Uterus (tissue), 4 donors: ENCODE results near the gene TAL1. TPM values are rescaled to one million over a fixed set of nuclear protein-coding genes. Genes with fewer than 3 reads are reported as not detected.
"Not testable (repeated sequence)": the region's sequence is repeated elsewhere in the genome, so short reads cannot be mapped to it uniquely, and the experiment has no call there.

Experiments
- DNase-seq, 2 donors: peaks; one replicate each; pipeline ENCODE4 v3.0.0-alpha.2; 2019 to 2020
- H3K27ac ChIP-seq, 2 donors: fragments of 200-600 bp; sonication (generic); 1 replicate in 1 of 2; 2 replicates in 1 of 2; pipeline ENCODE4 v1.5.1; 2016 to 2018
- H3K27me3 ChIP-seq, 2 donors: fragments of 200-600 bp; sonication (generic); one replicate each; pipeline ENCODE4 v1.5.1; 2018 to 2019; ENCODE audit warnings: control low read depth in 1 of 2
- H3K36me3 ChIP-seq, 2 donors: fragments of 200-600 bp; sonication (generic); one replicate each; pipeline ENCODE4 v1.5.1; 2019; ENCODE audit warnings: control low read depth in 1 of 2
- H3K4me1 ChIP-seq, 2 donors: fragments of 200-600 bp; sonication (generic); one replicate each; pipeline ENCODE4 v1.5.1; 2018 to 2019; ENCODE audit warnings: control low read depth in 1 of 2
- H3K4me3 ChIP-seq, 2 donors: fragments of 200-600 bp; sonication (generic); 1 replicate in 1 of 2; 2 replicates in 1 of 2; pipeline ENCODE4 v1.5.1; 2018 to 2019; ENCODE audit warnings: mild to moderate bottlenecking in 1 of 2
- H3K9me3 ChIP-seq, 2 donors: fragments of 200-600 bp; sonication (generic); one replicate each; pipeline ENCODE4 v1.5.1; 2019; ENCODE audit warnings: control low read depth in 1 of 2
- CTCF ChIP-seq, 4 experiments: fragments of 200-600 bp in 2 of 4; fragments of 450-650 bp in 2 of 4; sonication (generic) in 2 of 4; IDR thresholded peaks; one replicate each; pipeline ENCODE4 v1.5.1; 2016 to 2019; ENCODE audit warnings: antibody characterized with exemption in 4 of 4, mild to moderate bottlenecking in 2 of 4, moderate library complexity in 1 of 4
- POLR2A ChIP-seq, 2 donors: fragments of 450-650 bp; IDR thresholded peaks; one replicate each; pipeline ENCODE4 v1.6.1; 2016; ENCODE audit warnings: antibody characterized with exemption in 2 of 2, mild to moderate bottlenecking in 1 of 2, moderate library complexity in 1 of 2
- intact Hi-C: fragments of 100-400 bp; cut with DNase I; formaldehyde crosslinking; loops from one replicate; pipeline ENCODE4 v1.15.1; 2023; ENCODE audit warnings: low total_unique reads
- total RNA-seq, 4 donors: library from RNA; depleted of rRNA in 3 of 4; stranded (reverse); fragments of >200 nt in 3 of 4; gene quantifications; one replicate each; pipeline versions ENCODE4 v1.1.0 to v1.2.4, GENCODE V29; 2014 to 2023
- donor health status: DM: yes; HTN: yes; CAD: no.

The TAL1 gene
- total RNA-seq, 4 donors from 2014 or later = 4.8 to 20.7 (median 13.0) TPM

DNA sequence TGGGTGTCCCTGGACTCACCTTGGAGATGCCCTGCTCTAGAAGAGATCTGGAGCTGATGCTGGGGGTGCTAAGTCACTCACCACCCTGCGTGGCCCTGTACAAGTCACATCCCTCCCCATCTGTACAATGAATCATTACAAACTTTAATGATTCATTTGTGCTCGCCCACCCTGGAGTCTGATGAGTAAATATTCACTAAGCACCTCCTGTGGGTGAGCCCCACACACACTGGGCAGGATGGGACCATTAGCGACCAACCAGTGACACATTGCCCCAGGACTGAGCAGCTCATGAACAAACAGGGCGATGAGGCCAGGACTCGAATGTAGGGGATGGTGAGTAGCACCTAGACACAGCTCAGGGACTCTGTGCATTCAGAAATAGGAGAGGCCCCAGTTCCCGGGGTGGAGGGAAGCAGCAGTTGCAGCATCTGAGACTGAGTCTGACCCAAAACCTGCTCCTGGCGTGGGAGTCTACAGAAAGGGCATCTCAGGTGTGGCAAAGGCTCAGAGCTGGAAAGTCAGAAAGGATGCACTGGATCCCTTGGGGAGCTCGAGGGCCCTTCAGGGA, 24.1 kb downstream of the TAL1 start:
- H3K4me1 ChIP-seq = no peaks in the 10 kb centered on the region
- no peak overlapping the region for H3K27ac ChIP-seq
- H3K27me3 ChIP-seq = no peaks in the 10 kb centered on the region
- no peak for TF ChIP-seq CTCF (IDR thresholded peaks at IDR 0.05)
- TF ChIP-seq POLR2A (IDR thresholded peaks at IDR 0.05) = no peak
- no peak for DNase-seq
- H3K4me3 ChIP-seq = no peak overlapping the region
- no peaks in the 10 kb centered on the region for H3K36me3 ChIP-seq
- intact Hi-C loops = no loop called here
- H3K9me3 ChIP-seq = no peaks in the 10 kb centered on the region

DNA sequence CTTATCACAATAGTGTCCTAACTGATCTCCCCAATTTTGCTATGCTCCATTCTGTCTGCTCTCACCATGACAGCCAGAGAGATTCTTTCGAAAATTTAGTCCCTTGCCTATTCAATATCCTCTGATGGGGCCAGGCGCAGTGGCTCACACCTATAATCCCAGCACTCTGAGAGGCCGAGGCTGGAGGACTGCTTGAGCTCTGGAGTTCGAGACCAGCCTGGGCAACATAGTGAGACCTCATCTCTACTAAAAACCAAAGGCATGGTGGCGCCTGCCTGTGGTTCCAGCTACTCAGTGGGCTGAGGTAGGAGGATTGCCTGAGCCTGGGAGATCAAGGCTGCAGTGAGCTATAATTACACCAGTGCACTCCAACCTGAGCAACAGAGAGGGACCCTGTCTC, 26.1 kb downstream of the TAL1 start:
- intact Hi-C loops = no loop called here
- H3K27ac ChIP-seq = no peak overlapping the region
- H3K27me3 ChIP-seq = no peaks in the 10 kb centered on the region
- DNase-seq = no peak
- no peaks in the 10 kb centered on the region for H3K9me3 ChIP-seq
- H3K4me1 ChIP-seq = no peaks in the 10 kb centered on the region
- no peak overlapping the region for H3K4me3 ChIP-seq
- TF ChIP-seq CTCF (IDR thresholded peaks at IDR 0.05) (no peak), POLR2A (IDR thresholded peaks at IDR 0.05) (no peak)
- no peaks in the 10 kb centered on the region for H3K36me3 ChIP-seq

DNA sequence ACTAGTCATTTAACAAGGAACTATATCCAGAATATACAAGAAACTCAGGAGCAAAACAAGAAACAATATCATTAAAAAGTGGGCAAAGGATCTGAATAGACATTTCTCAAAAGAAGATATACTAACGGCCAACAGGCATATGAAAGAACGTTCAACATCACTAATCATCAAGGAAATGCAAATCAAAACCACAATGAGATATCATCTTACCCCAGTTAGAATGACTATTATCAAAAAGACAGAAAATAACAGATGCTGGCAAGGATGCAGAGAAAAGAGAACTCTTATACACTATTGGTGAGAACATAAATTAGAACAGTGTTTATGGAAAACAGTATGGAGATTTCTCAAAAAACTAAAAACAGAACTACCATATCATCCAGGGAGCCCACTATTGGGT, 28.5 kb downstream of the TAL1 start:
- H3K4me1 ChIP-seq, H3K27me3 ChIP-seq, H3K4me3 ChIP-seq, H3K9me3 ChIP-seq, intact Hi-C loops, H3K27ac ChIP-seq, H3K36me3 ChIP-seq, DNase-seq: not testable (repeated sequence)

- Histone ChIP-seq H3K4me3 (no peak overlapping the region), H3K27ac (no peak overlapping the region), H3K9me3 (no peaks in the 10 kb centered on the region), H3K27me3 (no peaks in the 10 kb centered on the region), H3K36me3 (no peaks in the 10 kb centered on the region), H3K4me1 (no peaks in the 10 kb centered on the region)
- intact Hi-C loops = no loop called here
- TF ChIP-seq CTCF (IDR thresholded peaks at IDR 0.05) (no peak), POLR2A (IDR thresholded peaks at IDR 0.05) (no peak)
- no peak for DNase-seq
These were observed 30.8 kb downstream of the TAL1 start for GRCh38 chr1:47201179-47201578.

GRCh38 chr1:47198214-47198613, 33.8 kb downstream of the TAL1 start:
- Histone ChIP-seq H3K27ac (no peak overlapping the region), H3K36me3 (no peaks in the 10 kb centered on the region), H3K4me1 (no peaks in the 10 kb centered on the region), H3K4me3 (no peak overlapping the region), H3K27me3 (no peaks in the 10 kb centered on the region), H3K9me3 (no peaks in the 10 kb centered on the region)
- intact Hi-C loops = no loop called here
- TF ChIP-seq CTCF (IDR thresholded peaks at IDR 0.05) (no peak), POLR2A (IDR thresholded peaks at IDR 0.05) (no peak)
- no peak for DNase-seq

DNA sequence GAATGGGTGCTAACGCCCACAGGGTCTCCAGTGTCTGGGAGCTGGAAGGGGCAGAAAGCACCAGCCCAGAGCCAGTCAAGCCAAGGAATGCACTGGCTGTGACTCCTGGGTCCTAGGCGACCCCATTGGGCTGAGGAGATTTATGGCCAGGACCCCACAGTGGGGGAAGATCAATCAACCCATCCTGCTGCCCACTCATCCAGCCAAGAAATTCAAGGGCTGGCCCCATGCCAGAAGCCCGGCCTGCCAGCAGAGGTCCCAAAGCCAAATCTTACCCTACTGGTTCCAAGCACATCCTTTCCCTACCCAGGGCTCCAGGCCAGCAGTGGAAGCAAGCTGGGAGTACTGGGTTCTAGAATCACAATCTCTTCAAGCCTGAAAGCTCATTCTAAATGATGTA, 35.4 kb downstream of the TAL1 start:
- Histone ChIP-seq H3K9me3 (no peaks in the 10 kb centered on the region), H3K27me3 (no peaks in the 10 kb centered on the region), H3K27ac (no peak overlapping the region), H3K4me1 (peaks cover 0 to 6% of the 10 kb centered on the region in 2 donors), H3K36me3 (no peaks in the 10 kb centered on the region), H3K4me3 (no peak overlapping the region)
- no peak for DNase-seq
- TF ChIP-seq CTCF (IDR thresholded peaks at IDR 0.05) (no peak), POLR2A (IDR thresholded peaks at IDR 0.05) (no peak)
- intact Hi-C loops = no loop called here

- H3K4me3 ChIP-seq, H3K9me3 ChIP-seq, H3K27me3 ChIP-seq, intact Hi-C loops, DNase-seq, H3K4me1 ChIP-seq, H3K27ac ChIP-seq, H3K36me3 ChIP-seq: not testable (repeated sequence)
These were observed 36.0 kb downstream of the TAL1 start for GRCh38 chr1:47195981-47196380.
